Endothelial cell of umbilical vein (primary cell): Measurements from ENCODE around the gene HYDIN. TPM values are rescaled to one million over a fixed set of nuclear protein-coding genes. Genes with fewer than 3 reads are reported as not detected.

Experiments
- BruUV-seq: library from RNA; stranded (reverse); fragments of 400-500 nt; replicated peaks from 2 replicates; lab custom pipeline; 2021; lab: Mats Ljungman, UMichigan
- CTCF ChIA-PET: fragments of 300-600, 350-600 bp; sonication (Branson Sonifier 250); formaldehyde crosslinking; loops from one replicate; lab custom pipeline; 2021; ENCODE audit warnings: antibody characterized with exemption, inconsistent platforms; lab: Charles Lee
- POLR2A ChIA-PET: fragments of 300-600, 350-600 bp; sonication (Branson Sonifier 250); formaldehyde crosslinking; loops from one replicate; lab custom pipeline; 2021; ENCODE audit warnings: antibody characterized with exemption, inconsistent platforms; lab: Charles Lee
- DNase-seq: peaks from one replicate; pipeline ENCODE4 v3.0.0-alpha.2; 2011; ENCODE audit warnings: low read depth, low spot score
- FAIRE-seq: peaks from 2 replicates; lab custom pipeline; 2011; peaks lifted over from hg19 to GRCh38; lab: Jason Lieb, UNC
- H2AFZ ChIP-seq: 2 replicates; pipeline ENCODE4 v1.6.0; 2012; ENCODE audit warnings: low read depth, low read length, control low read depth, inconsistent platforms
- H3K27ac ChIP-seq: 2 replicates; pipeline ENCODE4 v1.5.1; 2011; ENCODE audit warnings: low read depth, mild to moderate bottlenecking, control low read depth, low read length, moderate library complexity; ENCODE audit not compliant: insufficient read depth
- H3K27me3 ChIP-seq, 2 experiments: 2 replicates each; pipeline versions ENCODE4 v1.6.0 to v1.6.1; 2011; ENCODE audit warnings: low read length in 2 of 2, mixed read lengths in 1 of 2; ENCODE audit not compliant: control insufficient read depth in 2 of 2, insufficient read depth in 2 of 2
- H3K36me3 ChIP-seq, 2 experiments: 2 replicates in 1 of 2; 3 replicates in 1 of 2; pipeline ENCODE4 v1.5.1; 2011; ENCODE audit warnings: low read length in 2 of 2, mild to moderate bottlenecking in 1 of 2, moderate library complexity in 1 of 2; ENCODE audit not compliant: control insufficient read depth in 2 of 2, insufficient read depth in 2 of 2; ENCODE audit errors: extremely low read depth in 1 of 2
- H3K4me1 ChIP-seq: 3 replicates; pipeline ENCODE4 v1.5.1; 2011; ENCODE audit warnings: mild to moderate bottlenecking, low read length; ENCODE audit not compliant: control insufficient read depth, insufficient read depth; ENCODE audit errors: extremely low read depth
- H3K4me2 ChIP-seq: 2 replicates; pipeline ENCODE4 v1.6.1; 2011; ENCODE audit warnings: low read length, control low read depth, mixed read lengths; ENCODE audit not compliant: insufficient read depth
- H3K4me3 ChIP-seq, 3 experiments: fragments of 200-600 bp in 1 of 3; sonication (generic), shearing (Covaris generic) in 1 of 3; replicated peaks in 1 of 3; 2 replicates each; pipeline ENCODE4 v1.5.1; 2011 to 2016; ENCODE audit warnings: control low read depth in 3 of 3, low read length in 3 of 3, mild to moderate bottlenecking in 2 of 3, inconsistent platforms in 1 of 3, low read depth in 1 of 3, moderate library complexity in 1 of 3; ENCODE audit not compliant: insufficient read depth in 1 of 3
- H3K79me2 ChIP-seq: 2 replicates; pipeline ENCODE4 v1.6.0; 2012; ENCODE audit warnings: low read length, inconsistent platforms; ENCODE audit not compliant: control insufficient read depth, insufficient read depth
- H3K9ac ChIP-seq: replicated peaks from 2 replicates; pipeline ENCODE3; 2011; ENCODE audit warnings: low read length, control low read depth; ENCODE audit not compliant: insufficient read depth; ENCODE audit errors: extremely low read depth
- H3K9me1 ChIP-seq: replicated peaks from 3 replicates; pipeline ENCODE4 v1.6.0; 2011; ENCODE audit warnings: mild to moderate bottlenecking, low read length; ENCODE audit not compliant: control insufficient read depth, insufficient read depth; ENCODE audit errors: extremely low read depth
- H3K9me3 ChIP-seq: replicated peaks from 2 replicates; pipeline ENCODE4 v1.5.1; 2012; ENCODE audit warnings: low read length, inconsistent platforms; ENCODE audit not compliant: control insufficient read depth, insufficient read depth
- H4K20me1 ChIP-seq: replicated peaks from 2 replicates; pipeline ENCODE3; 2011; ENCODE audit warnings: mild to moderate bottlenecking, low read length; ENCODE audit not compliant: control insufficient read depth, insufficient read depth; ENCODE audit errors: extremely low read depth
- EZH2 ChIP-seq: IDR thresholded peaks from 2 replicates; pipeline ENCODE4 v1.6.1; 2012; ENCODE audit warnings: borderline replicate concordance, low read depth, mild to moderate bottlenecking, moderate library complexity, low read length, inconsistent platforms; ENCODE audit not compliant: severe bottlenecking
- FOS ChIP-seq: IDR thresholded peaks from 2 replicates; pipeline ENCODE4 v1.6.1; 2011; ENCODE audit warnings: mild to moderate bottlenecking, low read length, moderate library complexity, borderline replicate concordance; ENCODE audit not compliant: insufficient read depth
- GATA2 ChIP-seq: IDR thresholded peaks from 2 replicates; pipeline ENCODE4 v1.7.0; 2011; ENCODE audit warnings: low read depth, mild to moderate bottlenecking, moderate library complexity, mixed read lengths, low read length; ENCODE audit not compliant: insufficient read length, insufficient read depth
- JUN ChIP-seq: IDR thresholded peaks from 2 replicates; pipeline ENCODE4 v1.6.1; 2011; ENCODE audit warnings: borderline replicate concordance, low read depth; ENCODE audit not compliant: insufficient read length, insufficient read depth
- MYC ChIP-seq: IDR thresholded peaks from one replicate; pipeline ENCODE4 v1.6.1; 2011; ENCODE audit warnings: mild to moderate bottlenecking, low read depth, low read length
- POLR2AphosphoS5 ChIP-seq: IDR thresholded peaks from 2 replicates; pipeline ENCODE4 v1.6.1; 2012; ENCODE audit warnings: low read depth, mild to moderate bottlenecking, control low read depth, low read length, moderate library complexity; ENCODE audit not compliant: insufficient read depth
- dilution Hi-C: fragments of 300-500 bp; cut with MboI; formaldehyde crosslinking; loops from one replicate; pipeline ENCODE4 v1.15.0; 2019; ENCODE audit warnings: low sequenced_read_pairs; ENCODE audit not compliant: extremely low pct_ligation_motif_present
- intact Hi-C: fragments of 100-400 bp; cut with micrococcal nuclease; formaldehyde crosslinking; loops from one replicate; pipeline ENCODE4 v1.10.0; 2022
- polyA plus RNA-seq, 4 experiments: library from polyadenylated mRNA; depleted of rRNA in 3 of 4; stranded (reverse) in 3 of 4; unstranded in 1 of 4; fragments of >200 nt; gene quantifications; 2 replicates each; pipeline versions ENCODE4 v1.2.1 to v1.2.3, GENCODE V29; 2011 to 2012; ENCODE audit warnings: missing spikeins in 1 of 4
- total RNA-seq: library from RNA; stranded (reverse); gene quantifications from 2 replicates; pipeline ENCODE4 v1.2.3, GENCODE V29; 2021
- TF ChIP-seq, protein P1 (sequence below), 2 donors: IDR thresholded peaks; 1 replicate in 1 of 2; 2 replicates in 1 of 2; pipeline ENCODE4 v1.5.1; 2011; ENCODE audit warnings: low read length in 2 of 2, mild to moderate bottlenecking in 2 of 2, moderate library complexity in 2 of 2, control low read depth in 1 of 2, inconsistent platforms in 1 of 2, low read depth in 1 of 2; ENCODE audit not compliant: insufficient read depth in 1 of 2; ENCODE audit errors: extremely low read depth in 1 of 2
- TF ChIP-seq, protein P2 (sequence below): IDR thresholded peaks from 2 replicates; pipeline ENCODE4 v1.6.1; 2011; ENCODE audit not compliant: insufficient read depth, insufficient read length

The HYDIN gene
- total and polyA plus RNA-seq, 2 donors (not counting 3 experiments of a cell fraction or from before 2014, with no cell fraction given): not detected

DNA sequence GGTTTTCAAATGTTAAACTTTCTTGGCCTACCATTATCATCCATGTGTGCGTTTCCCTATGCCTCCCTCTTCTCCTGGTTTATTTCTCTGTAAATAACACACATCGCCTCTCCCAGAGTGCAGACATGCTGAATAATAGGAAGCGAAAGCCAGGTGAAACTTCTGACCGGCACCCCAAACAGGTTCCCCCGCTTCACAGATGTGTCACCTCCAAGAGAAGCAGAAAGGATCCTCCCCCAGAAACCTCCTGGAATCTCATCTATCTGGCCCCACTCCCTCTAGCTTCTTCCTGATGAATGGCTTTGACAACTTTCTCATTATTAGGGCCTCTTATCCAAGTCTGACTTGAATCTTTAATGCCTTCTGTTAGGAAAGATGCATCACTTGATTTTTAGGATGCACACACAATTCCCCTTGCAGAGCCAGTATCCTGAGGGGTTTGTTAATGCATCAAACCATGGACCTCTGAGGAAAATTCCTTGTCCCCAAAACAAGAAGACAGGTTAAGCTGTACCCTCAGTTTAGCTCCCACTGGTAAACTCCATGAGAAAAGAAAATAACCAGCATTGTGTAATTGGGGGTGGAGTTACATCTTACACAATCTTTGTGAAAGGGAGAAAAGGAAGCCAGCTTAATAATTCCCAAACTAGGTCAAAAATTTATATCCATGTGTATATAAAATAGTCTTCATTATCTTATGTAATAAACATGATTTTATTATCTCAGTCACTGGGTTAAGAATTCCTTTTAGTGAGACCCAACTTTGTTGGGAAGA, 20.1 kb upstream of the HYDIN start:
- FAIRE-seq (no peak), DNase-seq (no peak)
- TF ChIP-seq POLR2AphosphoS5: no peak
- TF ChIP-seq, protein P1, sequence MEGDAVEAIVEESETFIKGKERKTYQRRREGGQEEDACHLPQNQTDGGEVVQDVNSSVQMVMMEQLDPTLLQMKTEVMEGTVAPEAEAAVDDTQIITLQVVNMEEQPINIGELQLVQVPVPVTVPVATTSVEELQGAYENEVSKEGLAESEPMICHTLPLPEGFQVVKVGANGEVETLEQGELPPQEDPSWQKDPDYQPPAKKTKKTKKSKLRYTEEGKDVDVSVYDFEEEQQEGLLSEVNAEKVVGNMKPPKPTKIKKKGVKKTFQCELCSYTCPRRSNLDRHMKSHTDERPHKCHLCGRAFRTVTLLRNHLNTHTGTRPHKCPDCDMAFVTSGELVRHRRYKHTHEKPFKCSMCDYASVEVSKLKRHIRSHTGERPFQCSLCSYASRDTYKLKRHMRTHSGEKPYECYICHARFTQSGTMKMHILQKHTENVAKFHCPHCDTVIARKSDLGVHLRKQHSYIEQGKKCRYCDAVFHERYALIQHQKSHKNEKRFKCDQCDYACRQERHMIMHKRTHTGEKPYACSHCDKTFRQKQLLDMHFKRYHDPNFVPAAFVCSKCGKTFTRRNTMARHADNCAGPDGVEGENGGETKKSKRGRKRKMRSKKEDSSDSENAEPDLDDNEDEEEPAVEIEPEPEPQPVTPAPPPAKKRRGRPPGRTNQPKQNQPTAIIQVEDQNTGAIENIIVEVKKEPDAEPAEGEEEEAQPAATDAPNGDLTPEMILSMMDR (IDR thresholded peaks at IDR 0.05; ENCODE audit: extremely low read depth in 1 of 2, insufficient read depth in 1 of 2, low read depth in 1 of 2, low read length in 2 of 2): no peak
- TF ChIP-seq, protein P2, sequence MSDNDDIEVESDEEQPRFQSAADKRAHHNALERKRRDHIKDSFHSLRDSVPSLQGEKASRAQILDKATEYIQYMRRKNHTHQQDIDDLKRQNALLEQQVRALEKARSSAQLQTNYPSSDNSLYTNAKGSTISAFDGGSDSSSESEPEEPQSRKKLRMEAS: no peak
- no peak for TF ChIP-seq JUN
- TF ChIP-seq GATA2: no peak
- TF ChIP-seq FOS: no peak
- TF ChIP-seq MYC: no peak
- TF ChIP-seq EZH2: no peak
- H3K9ac ChIP-seq: no peak overlapping the region
- H3K9me3 ChIP-seq: no peaks in the 10 kb centered on the region
- no TSS peak for BruUV-seq
- ChIA-PET POLR2A (no interaction called here), CTCF (interaction anchor here (1.2 to 5.6 kb wide), 3 partner anchors 8 to 61 kb away, joined by 3 to 67 read pairs (median 4); no protein-coding TSS in a partner anchor)
- no peaks in the 10 kb centered on the region for H3K27me3 ChIP-seq
- H3K9me1 ChIP-seq: no peaks in the 10 kb centered on the region
- intact Hi-C loops (no loop called here), dilution Hi-C loops (no loop called here)
- H3K36me3 ChIP-seq: no peaks in the 10 kb centered on the region
- H3K27ac ChIP-seq: no peak overlapping the region
- no peak overlapping the region for H3K4me3 ChIP-seq
- H3K79me2 ChIP-seq: no peaks in the 10 kb centered on the region
- no peak overlapping the region for H3K4me2 ChIP-seq
- H4K20me1 ChIP-seq: no peaks in the 10 kb centered on the region
- H2AFZ ChIP-seq: no peak overlapping the region
- H3K4me1 ChIP-seq: no peaks in the 10 kb centered on the region
